Erythroblast (primary cell): ENCODE measurements around the gene WASF3.

Experiments
- GATA1 ChIP-seq: IDR thresholded peaks from 2 replicates; pipeline ENCODE4 v1.6.1; 2011; ENCODE audit warnings: low read depth, mild to moderate bottlenecking, control low read depth, low read length, moderate library complexity
- POLR2A ChIP-seq: IDR thresholded peaks from 2 replicates; pipeline ENCODE4 v1.6.1; 2011; ENCODE audit warnings: mild to moderate bottlenecking, low read length

GRCh38 chr13:26568132-26568815 is 10.8 kb downstream of the WASF3 start:
- TF ChIP-seq POLR2A (no peak), GATA1 (no peak)
